ENCODE results near the gene HDDC2.

HDDC2 gene

DNA sequence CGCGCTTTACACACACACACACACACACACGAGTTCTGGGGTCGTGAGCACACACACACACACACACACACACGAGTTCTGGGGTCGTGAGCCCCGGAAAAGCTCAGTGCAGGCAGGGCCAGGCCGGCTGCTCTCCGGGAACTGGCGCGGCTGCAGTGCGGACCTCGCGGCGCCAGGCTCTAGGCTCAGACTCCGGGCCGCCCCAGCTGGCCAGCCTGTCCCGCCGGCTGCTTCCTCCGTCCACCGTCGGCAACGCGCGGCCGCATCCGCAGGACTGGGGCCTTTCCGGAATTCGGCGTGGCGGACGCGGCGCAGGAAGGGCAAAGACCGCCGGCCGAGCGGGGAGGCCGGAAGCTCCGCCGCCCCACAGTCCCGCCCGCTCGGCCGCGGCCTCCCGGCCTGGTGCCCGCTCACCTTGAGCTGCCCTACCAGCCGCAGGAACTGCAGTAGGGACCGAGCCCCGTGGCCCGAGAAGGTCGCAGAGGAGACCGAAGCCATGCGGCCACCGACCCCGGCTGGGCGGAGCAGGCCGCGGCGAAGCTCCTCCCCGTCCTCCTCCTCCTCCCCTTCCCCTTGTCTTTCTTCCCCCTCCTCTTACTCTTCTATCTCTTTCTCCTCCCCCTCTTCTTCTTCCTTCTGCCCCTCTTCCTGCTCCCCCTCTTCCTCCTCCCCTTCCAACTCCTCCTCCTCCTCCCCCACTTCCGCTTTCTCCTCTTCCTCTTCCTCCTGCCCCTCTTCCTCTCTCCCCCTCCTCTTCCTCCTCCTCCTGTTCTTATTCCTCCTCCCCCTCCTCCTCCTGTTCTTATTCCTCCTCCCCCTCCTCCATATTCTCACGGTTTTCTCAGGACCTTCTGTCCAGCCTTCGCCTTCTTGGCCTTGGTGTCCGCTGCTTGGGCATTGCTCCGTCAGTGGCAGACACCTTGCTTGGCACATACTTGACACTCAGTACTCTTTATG is at the start of gene HDDC2:
Gene HDDC2 (minus strand): TSS at position 533 of the 957 bp plus-strand sequence. CDS start 35 bp downstream, at position 498.
- DNase-seq = peak; percentile 11

DNA sequence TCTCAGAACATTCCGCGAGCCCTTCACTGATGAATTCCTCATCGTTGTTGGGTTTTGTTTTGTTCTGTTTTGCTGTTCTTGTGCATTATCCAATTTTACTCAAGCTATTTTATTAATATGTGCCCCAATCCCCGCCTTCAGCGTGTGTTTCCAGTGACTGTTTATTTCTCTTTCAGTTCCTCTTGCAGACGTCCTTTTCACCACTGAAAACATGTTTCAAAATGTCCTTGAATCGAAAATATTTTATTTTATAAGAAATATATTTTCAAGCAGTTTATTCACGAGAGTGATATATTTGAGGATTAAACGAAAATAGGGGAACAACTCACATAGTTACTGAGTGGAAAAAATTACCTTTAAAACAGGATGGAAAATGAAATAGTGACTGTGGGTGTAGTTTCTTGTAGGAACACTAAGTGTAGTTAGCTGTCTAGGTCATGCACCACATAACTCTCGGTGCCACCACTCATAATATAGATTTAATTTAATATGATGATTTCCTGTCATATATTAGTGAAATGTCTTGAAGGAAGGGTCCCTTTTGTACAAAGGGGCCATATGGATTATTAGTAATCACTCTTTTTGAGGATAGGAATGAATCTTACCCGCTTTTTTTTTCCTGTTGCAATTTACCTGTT is 45.3 kb upstream of the HDDC2 start:
- DNase-seq = no peak

DNA sequence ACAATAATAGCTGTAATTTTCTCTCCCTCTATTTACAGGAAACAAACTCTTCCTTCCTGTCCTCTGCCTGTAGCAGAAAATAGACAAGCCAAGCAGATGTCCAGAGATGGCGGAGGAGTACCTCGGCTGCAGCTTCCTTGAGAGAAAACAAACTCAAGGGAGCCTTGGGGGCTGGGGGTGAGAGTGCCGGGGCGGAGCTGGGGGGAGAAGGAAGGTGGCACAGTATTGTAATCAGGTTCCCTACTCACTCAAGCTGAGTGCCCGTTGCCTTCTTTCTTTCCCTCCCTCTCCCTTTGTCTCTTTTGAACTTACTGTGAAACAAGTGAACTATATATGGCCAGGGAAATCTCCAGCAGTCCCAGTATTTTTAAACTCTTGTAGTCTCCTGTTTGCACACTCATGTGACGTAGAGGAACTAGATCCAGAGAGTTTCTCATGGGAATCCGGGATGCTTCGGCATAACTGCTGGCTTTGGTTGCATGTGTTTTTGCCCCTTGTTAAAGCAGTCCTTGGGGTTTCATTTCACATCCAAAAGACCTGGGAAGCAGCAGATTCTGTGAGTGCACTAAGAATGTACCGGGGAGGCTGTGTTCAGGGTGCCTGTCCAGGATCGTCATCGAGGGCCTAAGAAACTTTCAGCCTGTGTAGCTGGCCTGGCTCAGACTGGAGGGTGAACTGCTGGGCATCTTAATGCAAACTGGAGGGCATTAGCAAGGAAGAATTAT is 44.6 kb upstream of the HDDC2 start:
- DNase-seq = no peak

DNA sequence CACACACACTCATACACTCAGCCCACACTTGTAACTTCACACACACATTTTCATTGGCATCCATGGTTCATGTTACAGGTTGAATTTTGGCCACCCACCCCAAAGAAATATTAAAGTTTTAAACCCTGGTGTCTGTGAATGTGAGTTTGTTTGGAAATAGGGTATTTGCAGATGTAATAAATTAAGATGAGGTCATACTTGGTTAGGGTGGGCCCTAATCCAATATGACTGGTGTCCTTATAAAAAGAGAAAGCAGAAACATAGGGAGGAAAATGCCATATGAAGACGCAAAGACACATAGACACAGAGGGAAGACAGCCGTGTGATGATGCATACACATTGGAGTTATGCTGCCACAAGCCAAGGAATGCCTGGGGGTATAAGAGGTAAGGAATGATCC is 39.7 kb upstream of the HDDC2 start:
- DNase-seq = no peak

DNA sequence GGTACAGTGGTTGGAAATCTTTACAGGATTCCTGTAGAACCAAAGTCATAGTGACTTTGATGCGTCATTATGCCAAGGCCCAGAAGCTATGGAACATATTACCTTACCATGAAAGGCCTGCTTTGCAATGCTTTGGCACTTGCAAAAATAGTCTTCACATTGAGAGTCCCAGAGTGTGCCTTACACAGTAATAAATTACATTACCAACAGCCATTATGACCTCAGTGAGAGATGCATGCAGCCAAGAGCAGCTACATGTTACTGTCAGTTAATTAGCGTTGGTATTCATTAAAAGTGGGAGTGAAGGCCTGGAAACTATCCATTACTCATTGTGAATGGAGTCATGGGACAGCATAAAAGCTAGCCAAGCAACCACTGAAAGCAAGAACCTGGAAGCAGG is 39.2 kb upstream of the HDDC2 start:
- no peak for DNase-seq

- DNase-seq = no peak
Observed at GRCh38 chr6:125340175-125340835, 38.5 kb upstream of the HDDC2 start.

DNA sequence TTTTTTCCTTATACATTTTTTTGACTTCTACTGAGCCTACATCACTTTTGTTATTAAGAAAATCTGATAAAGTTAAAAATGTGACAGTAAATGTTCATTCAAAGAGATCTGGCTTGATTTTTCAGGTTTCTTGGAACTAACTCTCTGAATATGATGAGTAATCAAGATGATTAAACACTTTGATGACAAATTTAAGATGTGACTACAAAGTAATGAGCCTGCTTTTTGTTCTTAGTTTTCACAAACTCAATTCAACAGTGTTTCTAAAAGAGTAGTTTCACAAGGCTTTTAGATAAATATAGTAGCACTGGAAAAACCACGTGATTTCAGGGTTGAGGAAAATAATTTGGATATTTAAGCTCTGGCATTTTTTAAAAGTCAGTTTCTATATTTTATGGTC is 37.9 kb upstream of the HDDC2 start:
- no peak for DNase-seq

DNA sequence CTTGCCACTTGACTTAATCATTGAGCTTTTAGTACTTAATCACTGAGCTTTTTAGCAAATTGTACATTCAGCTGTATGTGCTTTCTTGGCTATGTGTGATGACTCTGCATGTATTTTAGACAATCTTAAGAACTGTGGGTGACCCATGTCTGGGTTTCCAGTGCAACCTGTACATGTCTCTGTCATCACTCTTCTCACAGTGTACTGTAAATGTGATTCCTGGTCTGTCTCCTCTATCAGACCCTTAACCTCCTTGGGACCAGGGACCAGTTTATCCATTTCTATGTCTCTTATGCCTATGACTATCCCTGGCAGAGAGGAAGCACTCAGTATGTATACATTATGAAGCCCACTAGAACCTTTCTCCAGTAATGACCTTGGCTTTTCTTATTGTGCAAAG is 36.6 kb upstream of the HDDC2 start:
- no peak for DNase-seq

GRCh38 chr6:125337706-125338105 is 35.9 kb upstream of the HDDC2 start:
- no peak for DNase-seq

GRCh38 chr6:125332664-125333063 is 30.9 kb upstream of the HDDC2 start:
- no peak for DNase-seq

GRCh38 chr6:125325586-125325985 is 23.8 kb upstream of the HDDC2 start:
- no peak for DNase-seq

DNA sequence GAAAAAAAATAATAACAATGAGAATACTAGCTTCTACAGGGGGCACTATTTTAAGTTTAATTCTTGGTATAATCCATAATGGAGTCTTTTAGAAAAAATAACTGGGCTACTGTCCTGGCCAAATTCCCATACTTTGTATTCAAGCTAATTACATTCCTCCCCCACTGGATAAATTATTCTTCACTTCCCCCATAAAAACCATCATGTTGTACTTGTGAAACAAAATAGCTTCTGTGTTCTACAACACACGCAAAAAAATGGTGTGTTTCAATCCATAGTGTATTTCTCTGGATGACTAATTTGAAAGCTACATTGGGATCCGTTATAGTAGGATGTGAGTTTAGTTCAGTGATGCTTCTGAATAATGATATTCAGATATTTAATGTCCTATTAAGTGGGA is 21.6 kb upstream of the HDDC2 start:
- DNase-seq = no peak

DNA sequence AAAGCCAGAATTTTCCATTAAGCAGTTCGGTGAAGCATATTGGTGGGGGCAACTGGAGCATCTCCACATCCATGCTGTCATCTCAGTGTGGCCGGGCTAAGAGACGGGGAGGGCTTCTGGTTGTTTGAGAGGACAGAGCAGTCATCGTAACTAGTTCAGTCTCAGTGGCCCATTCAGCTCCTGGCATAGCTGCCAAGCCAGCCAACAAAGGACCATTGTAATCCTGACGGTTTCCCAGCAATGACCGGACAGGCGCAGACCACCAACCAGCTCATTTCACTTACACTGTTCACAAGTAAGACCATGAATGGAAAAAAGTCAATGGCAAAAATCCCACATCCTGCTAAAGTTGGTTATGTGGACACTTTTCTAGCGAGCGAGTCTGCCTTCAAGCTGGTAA is 14.9 kb upstream of the HDDC2 start:
- no peak for DNase-seq

DNA sequence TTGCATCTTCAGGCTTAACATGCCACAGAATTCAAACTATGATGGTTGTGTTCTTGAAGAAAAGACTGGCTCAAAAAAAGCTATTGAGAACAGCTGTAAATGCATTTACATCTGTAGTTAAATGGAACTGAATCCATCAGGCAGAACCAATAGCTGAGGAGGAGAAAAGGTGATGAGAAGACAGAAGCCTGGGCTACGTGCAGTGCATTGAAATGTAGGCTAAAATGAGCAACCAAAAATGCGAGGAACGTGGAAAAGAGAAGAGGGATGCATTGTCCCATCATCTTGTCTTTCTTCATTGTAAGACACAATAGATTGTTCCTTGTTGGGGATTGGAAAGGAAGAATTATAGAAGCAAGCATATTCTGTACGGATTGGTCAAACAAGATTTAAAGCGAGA is 13.8 kb upstream of the HDDC2 start:
- DNase-seq = no peak

- DNase-seq = no peak
Observed at GRCh38 chr6:125314009-125314581, 12.3 kb upstream of the HDDC2 start.

DNA sequence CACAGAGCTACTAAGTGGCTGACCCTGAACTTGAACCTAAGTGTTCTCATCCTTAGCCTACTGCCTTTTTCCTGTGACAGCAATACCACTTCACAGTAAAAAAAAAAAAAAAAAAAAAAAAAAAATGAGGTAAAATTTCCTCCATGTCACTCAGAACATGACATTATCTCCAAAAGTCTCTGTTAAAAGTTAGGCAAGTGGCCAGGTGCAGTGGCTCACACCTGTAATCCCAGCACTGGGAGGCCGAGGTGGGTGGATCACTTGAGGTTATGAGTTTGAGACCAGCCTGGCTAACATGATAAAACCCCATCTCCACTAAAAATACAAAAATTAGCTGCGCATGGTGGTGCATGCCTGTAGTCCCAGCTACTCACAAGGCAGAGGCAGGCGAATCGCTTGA is 11.2 kb upstream of the HDDC2 start:
- DNase-seq = no peak

DNA sequence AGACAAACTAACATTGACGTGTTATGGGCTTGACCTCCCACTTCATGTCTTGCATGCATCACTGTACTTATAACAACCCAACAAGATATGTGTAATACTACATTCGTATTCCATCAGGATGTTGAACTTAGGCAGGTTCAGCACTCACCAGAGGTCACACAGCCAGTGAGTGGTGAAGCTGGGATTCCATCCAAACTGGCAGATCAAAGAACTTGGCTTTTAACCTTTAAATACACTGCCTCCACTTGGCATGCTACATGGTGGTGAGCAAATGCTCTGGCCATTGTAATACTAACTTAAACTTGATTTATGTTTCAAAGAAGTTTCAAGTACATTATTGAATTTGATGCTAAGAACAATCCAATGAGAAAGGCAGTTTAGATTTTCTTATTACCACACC is 10.7 kb upstream of the HDDC2 start:
- DNase-seq = no peak

DNA sequence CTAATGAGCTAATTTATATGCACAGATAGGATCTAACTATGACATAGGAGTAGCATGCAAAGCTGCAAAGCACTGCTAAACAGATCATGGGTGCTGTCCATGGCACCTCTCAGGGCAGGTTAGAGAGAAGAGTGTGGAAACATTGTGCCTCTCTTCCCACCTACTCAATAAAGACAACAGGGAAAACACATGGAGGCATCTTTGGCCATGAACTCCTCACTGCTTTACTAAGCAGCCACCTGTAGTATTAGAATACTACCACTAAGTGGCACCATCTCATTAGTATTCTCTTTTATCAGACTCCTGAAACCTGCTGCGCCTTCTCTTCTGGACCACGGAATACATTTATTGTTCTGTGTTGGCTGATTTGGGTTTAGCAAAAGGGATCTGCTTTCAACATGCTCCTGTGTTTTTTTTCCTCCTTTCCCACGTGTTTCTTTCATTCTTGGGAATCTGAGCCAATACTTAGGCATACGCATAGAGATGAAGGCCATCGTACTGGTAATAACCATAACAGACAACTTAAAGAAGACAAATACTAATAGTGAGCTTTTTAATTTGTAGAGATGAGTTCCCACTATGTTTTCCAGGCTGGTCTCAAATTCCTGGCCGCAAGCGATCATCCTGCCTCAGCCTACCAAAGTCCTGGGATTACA is 9.4 kb upstream of the HDDC2 start:
- DNase-seq = no peak

DNA sequence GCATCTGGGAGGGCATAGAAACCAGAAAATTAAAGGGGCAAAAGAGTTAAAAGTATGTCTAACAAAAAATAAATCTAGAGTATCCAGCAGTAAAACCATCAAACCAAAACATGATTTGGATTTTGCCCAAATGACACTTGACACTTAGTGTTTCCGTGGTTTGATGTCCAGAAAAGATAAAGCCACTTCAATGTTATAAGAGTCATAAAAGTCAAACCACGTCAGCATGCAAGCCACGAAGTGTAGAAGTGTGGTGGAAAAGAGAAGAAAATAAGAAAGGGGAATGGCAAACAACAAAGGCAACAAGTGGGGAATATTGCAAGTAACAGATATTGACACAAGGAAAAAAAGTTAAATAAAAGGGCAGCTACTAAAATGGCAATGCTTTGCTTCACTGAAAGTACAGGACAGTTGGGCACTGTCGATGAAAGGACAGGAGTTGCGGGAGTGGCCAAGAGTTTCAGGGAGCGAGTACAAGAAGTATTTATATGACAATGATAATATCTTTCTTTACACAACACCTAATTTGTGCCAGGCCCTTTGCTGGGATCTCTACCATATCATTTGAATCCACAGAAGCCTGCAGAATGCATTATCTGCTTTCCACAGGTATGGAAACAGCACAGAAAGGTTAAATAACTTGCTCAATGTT is 6.3 kb upstream of the HDDC2 start:
- DNase-seq = no peak

- DNase-seq = no peak
Observed at GRCh38 chr6:125307150-125307838, 5.5 kb upstream of the HDDC2 start.

DNA sequence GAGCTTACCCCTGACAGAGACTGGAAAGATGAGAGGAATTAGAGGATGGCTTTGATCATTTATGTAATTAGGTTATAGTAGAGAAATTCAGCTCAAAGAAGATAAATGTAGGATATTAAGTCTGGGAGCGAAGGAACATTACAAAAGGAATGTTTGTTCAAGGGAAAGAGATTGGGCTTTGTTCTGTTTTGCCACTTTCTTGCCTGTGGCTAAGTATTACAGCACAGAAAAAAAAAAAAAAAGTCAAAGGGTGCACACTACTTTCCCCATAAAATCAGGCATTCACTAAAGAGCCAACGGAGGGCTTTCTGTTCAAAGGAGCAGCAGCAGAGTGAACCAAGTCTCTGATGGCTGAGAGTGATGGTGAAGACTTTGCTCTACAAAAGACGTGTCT is 5.0 kb upstream of the HDDC2 start:
- no peak for DNase-seq
